ENCODE results near the gene ILKAP. TPM values are rescaled to one million over a fixed set of nuclear protein-coding genes. Genes with fewer than 3 reads are reported as not detected.

The ILKAP gene
- total and polyA plus RNA-seq, 9 donors = 19.4 to 43.8 (median 33.6) TPM

GRCh38 chr2:238135601-238136150 is 67.8 kb downstream of the ILKAP start:
- no peak for DNase-seq
- H3K4me1 ChIP-seq (ENCODE audit: control insufficient read depth, insufficient read depth, low read length) = peaks cover 71% of the 10 kb centered on the region
- 74% methylated on average over 6 of the region's 15 CpGs for WGBS (ENCODE audit: insufficient coverage)
- peaks cover under 1% of the 10 kb centered on the region for H3K36me3 ChIP-seq (ENCODE audit: control insufficient read depth, insufficient read depth, low read length)
- no peaks in the 10 kb centered on the region for H3K27me3 ChIP-seq (ENCODE audit: control insufficient read depth, insufficient read depth, low read length)
- no peaks in the 10 kb centered on the region for H3K9me3 ChIP-seq (replicated peaks; ENCODE audit: control insufficient read depth, low read depth, low read length)
- no peak overlapping the region for H3K27ac ChIP-seq (ENCODE audit: low read length)
- no peak overlapping the region for H3K4me3 ChIP-seq (ENCODE audit: low read length)

- no peak for DNase-seq
- no peaks in the 10 kb centered on the region for H3K9me3 ChIP-seq (replicated peaks; ENCODE audit: control insufficient read depth, low read depth, low read length)
- H3K27ac ChIP-seq (ENCODE audit: low read length) = no peak overlapping the region
- no peaks in the 10 kb centered on the region for H3K36me3 ChIP-seq (ENCODE audit: control insufficient read depth, insufficient read depth, low read length)
- peaks cover 62% of the 10 kb centered on the region for H3K4me1 ChIP-seq (ENCODE audit: control insufficient read depth, insufficient read depth, low read length)
- 75% methylated on average over 10 of the region's 11 CpGs for WGBS (ENCODE audit: insufficient coverage)
- no peak overlapping the region for H3K4me3 ChIP-seq (ENCODE audit: low read length)
- no peaks in the 10 kb centered on the region for H3K27me3 ChIP-seq (ENCODE audit: control insufficient read depth, insufficient read depth, low read length)
Observed at GRCh38 chr2:238134393-238134785, 69.1 kb downstream of the ILKAP start.

- no peak overlapping the region for H3K27ac ChIP-seq (ENCODE audit: low read length)
- no peaks in the 10 kb centered on the region for H3K27me3 ChIP-seq (ENCODE audit: control insufficient read depth, insufficient read depth, low read length)
- no peaks in the 10 kb centered on the region for H3K36me3 ChIP-seq (ENCODE audit: control insufficient read depth, insufficient read depth, low read length)
- no peak overlapping the region for H3K4me3 ChIP-seq (ENCODE audit: low read length)
- WGBS (ENCODE audit: insufficient coverage) = 47% methylated on average over 12 of the region's 14 CpGs
- H3K4me1 ChIP-seq (ENCODE audit: control insufficient read depth, insufficient read depth, low read length) = peaks cover 56% of the 10 kb centered on the region
- no peaks in the 10 kb centered on the region for H3K9me3 ChIP-seq (replicated peaks; ENCODE audit: control insufficient read depth, low read depth, low read length)
- DNase-seq = no peak
Observed at GRCh38 chr2:238133499-238134392, 69.7 kb downstream of the ILKAP start.

- 80% methylated on average over 17 of the region's 23 CpGs for WGBS (ENCODE audit: insufficient coverage)
- Histone ChIP-seq H3K4me1 (ENCODE audit: control insufficient read depth, insufficient read depth, low read length) (peaks cover 51% of the 10 kb centered on the region), H3K27me3 (ENCODE audit: control insufficient read depth, insufficient read depth, low read length) (peaks cover 3% of the 10 kb centered on the region), H3K4me3 (ENCODE audit: low read length) (no peak overlapping the region), H3K27ac (ENCODE audit: low read length) (peak overlapping the region; percentile 35), H3K36me3 (ENCODE audit: control insufficient read depth, insufficient read depth, low read length) (no peaks in the 10 kb centered on the region), H3K9me3 (replicated peaks; ENCODE audit: control insufficient read depth, low read depth, low read length) (no peaks in the 10 kb centered on the region)
- DNase-seq = no peak
Observed at GRCh38 chr2:238132463-238133450, 70.7 kb downstream of the ILKAP start.

GRCh38 chr2:238131761-238132462 is 71.6 kb downstream of the ILKAP start:
- 91% methylated on average over 14 of the region's 14 CpGs for WGBS (ENCODE audit: insufficient coverage)
- Histone ChIP-seq H3K27me3 (ENCODE audit: control insufficient read depth, insufficient read depth, low read length) (peaks cover 3% of the 10 kb centered on the region), H3K4me3 (ENCODE audit: low read length) (no peak overlapping the region), H3K9me3 (replicated peaks; ENCODE audit: control insufficient read depth, low read depth, low read length) (no peaks in the 10 kb centered on the region), H3K27ac (ENCODE audit: low read length) (no peak overlapping the region), H3K36me3 (ENCODE audit: control insufficient read depth, insufficient read depth, low read length) (no peaks in the 10 kb centered on the region), H3K4me1 (ENCODE audit: control insufficient read depth, insufficient read depth, low read length) (peaks cover 51% of the 10 kb centered on the region)
- no peak for DNase-seq

- Histone ChIP-seq H3K36me3 (ENCODE audit: control insufficient read depth, insufficient read depth, low read length) (no peaks in the 10 kb centered on the region), H3K4me1 (ENCODE audit: control insufficient read depth, insufficient read depth, low read length) (peaks cover 44% of the 10 kb centered on the region), H3K4me3 (ENCODE audit: low read length) (no peak overlapping the region), H3K27me3 (ENCODE audit: control insufficient read depth, insufficient read depth, low read length) (peaks cover 3% of the 10 kb centered on the region), H3K9me3 (replicated peaks; ENCODE audit: control insufficient read depth, low read depth, low read length) (no peaks in the 10 kb centered on the region), H3K27ac (ENCODE audit: low read length) (no peak overlapping the region)
- 85% methylated on average over 64 of the region's 68 CpGs for WGBS (ENCODE audit: insufficient coverage)
- no peak for DNase-seq
Observed at GRCh38 chr2:238130696-238131628, 72.5 kb downstream of the ILKAP start.

- no peak overlapping the region for H3K4me3 ChIP-seq (ENCODE audit: low read length)
Observed at GRCh38 chr2:238130111-238130695, 73.3 kb downstream of the ILKAP start.

GRCh38 chr2:238129166-238130010 is 74.1 kb downstream of the ILKAP start:
- no peaks in the 10 kb centered on the region for H3K9me3 ChIP-seq (replicated peaks; ENCODE audit: control insufficient read depth, low read depth, low read length)
- H3K27ac ChIP-seq (ENCODE audit: low read length) = no peak overlapping the region
- WGBS (ENCODE audit: insufficient coverage) = 79% methylated on average over 20 of the region's 22 CpGs
- peaks cover 37% of the 10 kb centered on the region for H3K4me1 ChIP-seq (ENCODE audit: control insufficient read depth, insufficient read depth, low read length)
- H3K27me3 ChIP-seq (ENCODE audit: control insufficient read depth, insufficient read depth, low read length) = peaks cover 3% of the 10 kb centered on the region
- no peak for DNase-seq
- H3K4me3 ChIP-seq (ENCODE audit: low read length) = no peak overlapping the region
- H3K36me3 ChIP-seq (ENCODE audit: control insufficient read depth, insufficient read depth, low read length) = no peaks in the 10 kb centered on the region

More at GRCh38 chr2:238130111-238130695, 73.3 kb downstream of the ILKAP start:
- Histone ChIP-seq H3K36me3 (ENCODE audit: control insufficient read depth, insufficient read depth, low read length) (no peaks in the 10 kb centered on the region), H3K27ac (ENCODE audit: low read length) (no peak overlapping the region), H3K4me1 (ENCODE audit: control insufficient read depth, insufficient read depth, low read length) (peaks cover 40% of the 10 kb centered on the region), H3K9me3 (replicated peaks; ENCODE audit: control insufficient read depth, low read depth, low read length) (no peaks in the 10 kb centered on the region), H3K27me3 (ENCODE audit: control insufficient read depth, insufficient read depth, low read length) (peaks cover 3% of the 10 kb centered on the region)
- 84% methylated on average over 27 of the region's 28 CpGs for WGBS (ENCODE audit: insufficient coverage)
- DNase-seq = no peak
